Epidermal melanocyte (primary cell): ENCODE results near the gene E4F1.
"Not testable (repeated sequence)": the region's sequence is repeated elsewhere in the genome, so short reads cannot be mapped to it uniquely, and the experiment has no call there.

Experiments
- DNase-seq: peaks from one replicate; pipeline ENCODE4 v3.0.0; 2011; ENCODE audit warnings: low spot score; ENCODE audit not compliant: insufficient read length

E4F1 gene

GRCh38 chr16:2189252-2189893 is 34.0 kb upstream of the E4F1 start:
- DNase-seq: no peak

- DNase-seq: no peak
These were observed 33.3 kb upstream of the E4F1 start for GRCh38 chr16:2190002-2190658.

GRCh38 chr16:2190659-2191445 is 32.5 kb upstream of the E4F1 start:
- DNase-seq: no peak

DNA sequence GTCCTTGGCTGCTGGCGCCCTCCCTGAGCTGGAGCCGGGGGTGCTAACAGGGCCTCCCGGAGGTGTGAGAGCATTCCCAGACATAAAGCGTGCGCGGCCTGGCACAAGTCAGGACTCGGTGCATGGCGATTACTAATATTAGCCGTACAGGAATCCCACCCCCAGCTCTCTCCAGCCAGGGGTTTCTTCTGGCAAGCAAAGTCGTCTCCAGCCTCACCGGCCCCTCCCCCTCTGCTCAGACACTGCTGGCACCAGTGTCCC is 32.0 kb upstream of the E4F1 start:
- DNase-seq: no peak

DNA sequence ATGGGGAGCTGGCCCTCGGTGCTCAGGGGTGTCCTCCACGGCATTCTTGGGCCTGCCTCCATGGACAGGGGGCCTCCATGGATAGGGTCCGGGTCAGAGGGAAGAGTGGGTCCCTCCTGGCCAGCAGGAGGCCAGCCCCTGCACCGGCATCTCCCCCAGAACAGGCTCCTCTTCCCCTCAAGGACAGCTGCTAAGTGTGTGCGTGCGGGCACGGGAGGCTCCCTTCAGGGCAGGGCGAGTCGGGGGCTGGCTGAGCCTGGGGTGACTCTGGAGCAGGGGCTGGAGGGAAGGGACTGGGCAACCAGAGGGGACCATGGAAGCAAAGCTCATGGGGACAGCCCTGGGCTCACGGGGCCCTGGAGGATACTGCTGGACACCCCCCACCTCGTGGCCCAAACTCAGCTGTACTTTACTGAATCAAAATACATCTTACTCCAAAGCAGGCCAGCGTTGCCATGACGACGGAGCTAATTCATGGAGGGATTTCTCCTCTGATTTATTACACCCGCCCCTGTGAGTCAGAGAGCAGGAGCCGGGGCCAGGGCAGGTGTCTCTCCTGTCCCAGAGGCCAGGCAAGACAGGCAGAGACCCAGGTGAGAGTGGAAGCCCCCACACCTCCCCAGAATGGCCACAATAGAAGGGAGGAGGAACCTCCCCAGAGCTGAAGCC is 29.1 kb upstream of the E4F1 start:
- DNase-seq: no peak

- DNase-seq: no peak
These were observed 28.5 kb upstream of the E4F1 start for GRCh38 chr16:2194852-2195321.

DNA sequence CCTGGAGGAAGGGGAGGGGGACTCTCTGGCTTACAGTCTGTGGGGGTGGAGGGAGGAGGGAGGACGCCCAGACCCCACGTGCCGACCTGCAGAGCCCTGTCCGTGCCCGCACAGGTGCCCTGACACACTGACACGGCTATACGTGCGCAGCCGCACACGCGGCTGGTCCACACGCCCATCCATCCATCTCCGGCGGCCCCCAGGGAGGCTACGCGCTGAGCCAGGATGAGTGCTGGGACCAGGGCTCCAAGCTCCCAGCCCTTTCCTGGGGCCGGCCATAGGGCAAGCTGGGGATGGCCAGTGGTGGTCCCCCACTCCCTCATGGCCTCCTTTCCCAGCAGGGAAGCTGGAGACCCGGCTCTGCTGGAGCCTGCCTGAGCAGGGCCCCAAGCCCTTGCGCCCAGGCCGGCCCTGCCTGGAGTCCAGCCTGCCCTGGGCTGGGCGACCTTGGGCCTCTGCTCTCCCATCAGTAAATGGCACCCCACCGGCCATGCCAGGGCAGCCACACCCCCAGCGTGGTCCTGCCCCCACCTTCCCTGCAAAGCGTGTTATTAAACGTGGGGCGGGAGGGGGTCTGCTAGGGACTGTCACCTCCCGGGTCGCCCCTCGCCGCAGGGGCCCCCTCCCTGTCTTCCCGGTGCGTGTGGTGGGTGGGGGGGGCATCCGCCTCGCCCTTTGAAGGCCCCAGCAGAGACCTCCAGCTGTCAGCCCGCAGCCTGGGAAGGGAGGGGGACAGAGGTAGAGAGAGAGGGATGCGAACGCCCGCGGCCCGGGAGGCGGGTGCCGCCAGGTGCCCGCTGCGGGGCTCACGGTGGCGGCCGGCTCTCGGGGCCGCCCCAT is 27.8 kb upstream of the E4F1 start:
- no peak for DNase-seq

- DNase-seq: no peak
These were observed 27.0 kb upstream of the E4F1 start, which contains the start of gene CASKIN1 for GRCh38 chr16:2196162-2196980. TSS of gene CASKIN1 (minus strand) at chr16:2196605. CDS start at chr16:2196432, 173 bp downstream.

GRCh38 chr16:2196981-2197511 is 26.3 kb upstream of the E4F1 start:
- DNase-seq: no peak

- DNase-seq: no peak
These were observed 25.6 kb upstream of the E4F1 start for GRCh38 chr16:2197765-2198164.

GRCh38 chr16:2198283-2198682 is 25.1 kb upstream of the E4F1 start:
- DNase-seq: no peak

DNA sequence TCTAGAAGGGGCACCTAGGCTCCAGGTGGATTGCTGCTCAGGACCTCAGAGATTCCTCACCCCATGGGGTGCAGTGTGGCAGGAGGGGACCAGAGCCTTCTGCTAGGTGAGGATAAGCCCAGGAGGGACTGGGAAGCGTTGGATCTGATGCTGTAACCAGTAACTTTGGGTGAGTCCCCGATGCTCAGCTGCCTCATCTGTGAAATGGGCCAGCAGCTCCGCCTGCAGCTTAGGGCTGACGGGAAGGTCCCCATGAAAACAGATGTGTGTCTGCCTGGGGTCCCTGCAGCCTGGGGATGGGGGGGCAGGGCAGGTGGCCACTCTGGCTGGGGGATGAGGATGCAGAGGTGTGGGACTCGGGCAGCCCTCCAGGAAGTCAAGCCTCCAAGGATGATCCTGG is 24.3 kb upstream of the E4F1 start:
- DNase-seq: no peak

- DNase-seq: no peak
These were observed 23.7 kb upstream of the E4F1 start for GRCh38 chr16:2199621-2200139.

DNA sequence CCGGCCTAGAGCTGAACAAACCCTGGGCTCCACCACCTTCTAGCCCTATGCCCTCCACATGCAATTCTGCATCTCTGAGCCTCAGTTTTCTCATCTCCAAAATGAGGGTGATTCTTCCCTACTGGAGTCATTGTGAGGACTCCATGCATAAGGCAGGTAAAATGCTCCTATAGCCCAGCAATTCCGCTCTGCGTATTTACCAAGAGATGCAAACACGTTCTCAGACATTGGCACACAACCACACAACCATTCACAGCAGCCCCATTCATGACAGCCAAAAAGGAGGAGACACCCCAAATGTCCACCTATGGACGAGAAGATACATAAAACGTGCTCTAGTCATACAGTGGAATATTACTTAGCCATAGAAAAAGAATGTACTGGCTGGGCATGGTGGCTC is 23.1 kb upstream of the E4F1 start:
- DNase-seq: no peak

DNA sequence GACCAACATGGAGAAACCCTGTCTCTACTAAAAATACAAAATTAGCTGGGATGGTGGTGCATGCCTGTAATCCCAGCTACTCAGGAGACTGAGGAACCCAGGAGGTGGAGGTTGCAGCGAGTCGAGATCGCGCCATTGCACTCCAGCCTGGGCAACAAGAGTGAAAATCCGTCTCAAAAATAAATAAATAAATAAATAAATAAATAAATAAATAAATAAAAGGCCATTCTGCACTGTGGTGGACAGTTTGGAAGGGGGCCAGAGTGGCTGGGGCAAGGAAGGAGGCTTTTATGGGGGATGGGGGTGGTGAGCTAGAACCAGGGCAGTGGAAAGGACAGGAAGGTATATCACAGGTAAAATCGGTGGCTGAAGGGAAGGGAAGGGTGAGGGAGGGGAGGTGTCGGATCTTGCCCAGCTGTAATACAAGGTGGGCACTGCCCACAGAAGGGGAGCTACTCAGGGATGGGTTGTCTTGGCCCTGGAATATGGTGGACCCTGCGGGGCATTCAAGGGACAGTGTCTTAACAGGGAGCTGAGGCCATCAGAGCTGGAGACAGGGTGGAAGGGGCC is 20.2 kb upstream of the E4F1 start:
- not testable (repeated sequence) for DNase-seq

DNA sequence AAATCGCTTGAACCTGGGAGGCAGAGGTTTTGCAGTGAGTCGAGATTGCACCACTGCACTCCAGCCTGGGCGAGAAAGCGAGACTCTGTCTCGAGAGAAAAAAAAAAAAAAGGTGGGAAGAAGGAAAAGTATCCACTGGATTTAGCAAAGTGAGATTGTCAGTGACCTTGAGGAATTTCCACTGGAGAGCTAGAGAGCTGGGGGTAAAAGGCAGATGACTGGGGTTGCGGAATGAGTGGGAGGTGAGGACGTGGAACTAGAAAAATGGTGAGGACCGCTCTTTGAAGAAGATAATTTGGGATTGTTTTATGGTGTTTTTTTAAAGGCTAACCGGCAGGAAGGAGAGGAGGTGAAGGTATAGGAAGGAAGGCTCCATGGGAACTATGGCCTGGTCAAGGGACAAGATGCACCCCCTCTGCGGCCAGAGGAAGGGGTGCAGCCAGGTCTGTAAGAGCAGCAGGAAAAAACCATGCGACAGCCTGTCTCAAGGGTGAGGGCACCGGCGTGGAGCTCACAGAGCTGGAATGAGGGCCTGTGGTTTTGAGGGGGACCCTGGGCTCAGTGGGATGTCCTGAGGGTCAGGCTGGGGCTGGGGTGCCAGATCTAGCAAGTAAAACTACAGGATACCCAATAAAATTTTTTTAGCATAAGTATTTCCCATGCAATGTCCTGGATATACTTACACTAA is 18.8 kb upstream of the E4F1 start:
- no peak for DNase-seq

DNA sequence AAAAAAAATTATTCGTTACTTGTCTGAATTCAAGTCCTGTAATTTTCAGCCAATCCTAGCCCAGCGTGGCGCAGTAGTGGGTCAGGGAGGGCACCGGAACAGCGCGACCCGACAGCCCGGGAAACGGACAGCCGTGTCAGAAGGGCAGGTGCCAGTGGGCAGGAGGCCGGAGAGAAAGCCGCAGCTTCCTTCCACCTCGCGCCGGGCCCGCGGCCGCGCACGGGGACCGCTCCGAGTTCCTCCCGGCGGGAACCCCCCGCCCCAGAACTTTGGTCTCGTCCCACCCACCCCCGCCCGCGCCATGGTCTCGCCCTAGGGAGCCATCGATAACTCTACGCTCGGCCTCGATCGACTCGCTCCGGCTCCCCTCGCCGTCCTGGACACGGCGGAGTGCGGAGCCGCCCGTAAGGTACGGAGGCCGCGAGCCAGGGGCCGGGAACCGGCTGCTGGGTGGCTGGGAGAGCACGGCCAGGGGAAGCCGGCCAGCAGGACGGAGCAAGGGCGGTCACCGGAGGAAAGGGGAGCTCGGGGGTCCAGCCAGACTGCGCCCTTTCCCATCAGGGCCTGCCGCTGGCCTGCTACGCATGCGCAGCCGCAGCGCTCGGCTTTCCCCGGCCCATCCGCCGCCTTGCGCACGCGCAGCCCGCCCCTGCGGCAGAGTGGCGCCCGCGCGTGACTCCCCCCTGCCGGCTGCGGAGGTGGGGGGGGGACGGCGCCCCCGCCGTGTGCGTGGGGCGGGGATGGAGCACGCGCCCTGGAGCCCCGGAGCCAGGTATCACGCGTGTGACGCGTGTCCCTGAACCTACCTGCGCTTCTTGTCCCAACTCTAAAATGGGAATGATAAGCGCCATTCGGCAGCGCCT is 18.1 kb upstream of the E4F1 start, which contains the start of gene MLST8:
Gene MLST8 (plus strand): TSS at position 351 of the 863 bp plus-strand sequence. CDS start 632 bp downstream, outside the sequence.
- peak; percentile 99 for DNase-seq

- DNase-seq: no peak
These were observed 17.5 kb upstream of the E4F1 start for GRCh38 chr16:2205967-2206313.
